Measurements from ENCODE around the gene BRD4.

Gene BRD4

DNA sequence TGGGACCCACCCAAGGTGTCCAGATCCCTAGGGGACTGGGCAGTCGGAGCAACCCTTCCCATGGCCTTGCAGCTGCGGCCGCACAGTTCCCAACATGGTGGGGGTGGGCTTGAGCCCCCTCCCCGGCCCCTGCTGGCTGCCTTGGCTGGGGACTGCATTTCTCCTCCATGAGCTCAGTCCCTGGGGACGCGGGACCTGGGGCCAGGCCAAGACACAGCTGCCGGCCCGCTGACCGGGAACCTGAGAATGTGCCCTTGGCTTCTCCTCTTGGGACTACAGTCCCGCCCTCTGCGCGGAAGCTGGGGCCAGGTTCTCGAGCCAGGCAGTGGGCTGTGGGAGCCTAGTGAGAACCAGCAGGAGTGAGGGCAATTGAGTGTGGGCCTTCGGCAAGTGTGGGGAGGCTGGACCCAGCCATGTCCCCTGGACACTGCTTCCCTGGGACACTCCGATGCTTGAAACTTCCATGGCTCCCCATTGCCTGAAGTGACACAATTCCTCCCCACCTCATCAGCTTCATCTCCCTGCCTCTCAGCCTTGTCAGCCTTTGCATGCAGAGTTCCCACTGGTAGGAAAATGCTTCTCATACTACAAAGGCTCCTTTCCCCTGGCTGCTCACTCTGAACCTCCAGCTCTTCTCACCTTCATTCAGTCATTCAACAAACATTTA, 118.5 kb downstream of the BRD4 start:
- in situ Hi-C loops (cut with MboI; ENCODE audit: low pct_unique_long_range_greater_than_20kb, low sequenced_read_pairs) = no loop called here
- DNase-seq = no peak

DNA sequence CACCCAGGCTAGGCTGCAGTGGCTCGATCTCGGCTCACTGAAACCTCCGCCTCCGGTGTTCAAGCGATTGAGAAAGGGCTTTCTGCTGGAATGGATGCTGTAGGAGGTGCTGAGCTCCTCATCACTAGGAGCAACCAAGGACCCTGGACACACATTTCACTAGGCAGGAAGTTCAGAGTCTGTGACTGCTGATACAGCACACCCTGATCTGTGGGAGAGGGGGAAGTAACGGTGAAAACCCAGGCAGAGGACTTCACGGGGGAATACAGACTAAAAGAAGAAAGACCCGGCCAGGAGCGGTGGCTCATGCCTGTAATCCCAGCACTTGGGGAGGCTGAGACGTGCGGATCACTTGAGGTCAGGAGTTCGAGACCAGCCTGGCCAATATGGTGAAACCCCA, 119.6 kb downstream of the BRD4 start:
- in situ Hi-C loops (cut with MboI; ENCODE audit: low pct_unique_long_range_greater_than_20kb, low sequenced_read_pairs) = no loop called here
- DNase-seq = no peak

- peak; percentile 57 for DNase-seq
Measured at GRCh38 chr19:15210323-15210781, 122.0 kb downstream of the BRD4 start.

GRCh38 chr19:15201374-15202023, 130.8 kb downstream of the BRD4 start:
- in situ Hi-C loops (cut with MboI; ENCODE audit: low pct_unique_long_range_greater_than_20kb, low sequenced_read_pairs) = no loop called here

More at GRCh38 chr19:15210323-15210781, 122.0 kb downstream of the BRD4 start:
- in situ Hi-C loops (cut with MboI; ENCODE audit: low pct_unique_long_range_greater_than_20kb, low sequenced_read_pairs) = no loop called here

DNA sequence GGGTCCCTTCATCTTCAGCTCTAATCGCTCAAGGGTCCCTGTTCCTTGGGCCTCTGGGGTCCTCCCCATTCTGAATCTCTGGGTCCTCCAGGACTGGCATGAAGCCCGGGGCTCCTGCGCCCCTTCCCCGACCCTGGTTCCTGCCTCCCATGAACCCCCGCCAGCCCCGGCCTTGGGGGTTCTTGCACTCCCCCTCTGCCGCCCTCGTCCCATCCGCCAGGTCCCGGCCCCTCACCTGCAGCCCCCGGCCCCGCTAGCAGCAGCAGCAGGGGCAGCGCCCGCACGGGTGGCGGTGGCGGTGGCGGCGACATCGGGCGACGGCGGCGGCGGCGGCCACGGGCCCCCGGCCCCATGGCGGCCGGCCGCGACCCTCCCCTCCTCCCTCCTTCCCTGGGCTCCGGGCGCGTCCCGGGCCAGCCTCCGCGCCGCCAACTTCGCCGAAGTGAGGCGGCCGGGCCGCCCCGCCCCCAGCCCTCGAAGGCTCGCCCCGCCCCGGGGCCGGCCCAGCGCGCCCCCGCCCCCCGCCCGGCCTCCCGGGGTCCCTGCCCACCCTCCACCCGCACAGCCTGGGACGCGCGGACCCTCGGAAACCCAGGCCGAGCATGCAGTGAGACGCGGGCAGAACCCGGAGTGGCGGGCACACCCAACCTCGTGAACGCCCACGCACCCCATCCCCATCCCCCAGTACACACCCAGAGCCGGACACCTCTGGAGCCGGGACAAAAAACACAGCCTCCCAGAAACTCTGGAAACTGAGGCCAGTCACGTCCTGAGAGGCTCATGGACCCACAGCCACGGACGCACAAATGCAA, 131.6 kb downstream of the BRD4 start, which contains the start of gene NOTCH3:
NOTCH3 (minus strand) TSS at position 443 of the 812 bp plus-strand sequence; CDS start at position 353, 90 bp downstream.
- in situ Hi-C loops (cut with MboI; ENCODE audit: low pct_unique_long_range_greater_than_20kb, low sequenced_read_pairs) = no loop called here
- DNase-seq = no peak

More at GRCh38 chr19:15201374-15202023, 130.8 kb downstream of the BRD4 start:
- no peak for DNase-seq

- in situ Hi-C loops (cut with MboI; ENCODE audit: low pct_unique_long_range_greater_than_20kb, low sequenced_read_pairs) = no loop called here
- DNase-seq = no peak
Measured at GRCh38 chr19:15199661-15200552, 132.4 kb downstream of the BRD4 start.

DNA sequence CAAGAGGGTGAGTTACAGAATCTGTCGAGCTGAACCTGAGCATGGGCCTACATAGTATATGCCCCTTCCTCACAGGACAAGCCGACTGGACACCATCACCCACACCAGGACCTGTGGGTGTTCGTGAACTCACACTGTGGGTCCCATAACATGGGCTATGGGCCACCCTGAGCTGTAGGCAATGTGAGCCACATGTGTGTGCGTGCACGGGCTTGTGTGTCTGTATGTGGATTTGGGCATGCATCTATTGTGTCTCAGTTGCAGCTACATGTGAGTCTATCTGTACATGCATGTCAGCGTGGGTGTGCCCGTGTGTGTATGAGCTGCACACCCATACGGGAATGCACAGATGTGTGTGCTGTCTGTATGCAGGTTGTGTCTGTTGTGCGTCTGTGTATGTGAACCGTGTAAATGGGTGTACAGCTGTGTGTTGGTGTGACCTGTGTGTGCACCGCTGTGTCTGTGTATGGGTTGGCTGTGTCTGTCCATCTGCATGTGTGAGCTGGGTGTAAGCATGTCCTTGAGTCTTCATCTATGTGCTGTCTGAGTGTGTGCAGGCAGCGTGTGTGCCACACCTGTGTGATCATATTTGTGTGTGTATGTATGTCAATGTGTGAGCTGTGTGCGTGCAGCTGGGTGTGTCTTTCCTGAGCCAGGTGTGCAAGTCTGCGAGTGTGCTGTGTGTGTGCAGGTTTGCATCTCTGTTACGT, 133.2 kb downstream of the BRD4 start:
- DNase-seq = no peak
- in situ Hi-C loops (cut with MboI; ENCODE audit: low pct_unique_long_range_greater_than_20kb, low sequenced_read_pairs) = no loop called here

DNA sequence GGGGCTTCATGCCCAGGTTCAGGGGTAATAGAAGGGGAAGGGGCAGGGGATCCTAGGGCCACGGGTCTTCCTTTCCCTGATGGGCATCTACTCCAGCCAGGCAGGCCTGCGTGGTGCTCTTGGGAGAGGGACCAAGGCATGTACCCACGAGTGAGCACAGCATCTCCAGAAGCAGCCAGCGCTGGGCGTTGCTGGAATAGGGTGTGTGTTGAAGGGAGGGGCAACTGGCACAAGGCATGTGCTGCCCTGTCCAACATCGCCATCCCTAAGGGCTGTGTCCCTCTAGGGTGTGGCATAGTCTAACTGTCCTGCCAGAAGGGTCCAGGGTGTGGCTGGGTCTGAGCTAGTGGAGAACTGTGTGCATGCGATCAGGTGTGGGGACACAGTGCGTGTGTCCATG, 134.4 kb downstream of the BRD4 start:
- DNase-seq = no peak
- in situ Hi-C loops (cut with MboI; ENCODE audit: low pct_unique_long_range_greater_than_20kb, low sequenced_read_pairs) = no loop called here

GRCh38 chr19:15197275-15197941, 134.9 kb downstream of the BRD4 start:
- in situ Hi-C loops (cut with MboI; ENCODE audit: low pct_unique_long_range_greater_than_20kb, low sequenced_read_pairs) = no loop called here
- DNase-seq = no peak

- DNase-seq = no peak
- in situ Hi-C loops (cut with MboI; ENCODE audit: low pct_unique_long_range_greater_than_20kb, low sequenced_read_pairs) = no loop called here
Measured at GRCh38 chr19:15196360-15197005, 135.9 kb downstream of the BRD4 start.

GRCh38 chr19:15195371-15196334, 136.7 kb downstream of the BRD4 start:
- in situ Hi-C loops (cut with MboI; ENCODE audit: low pct_unique_long_range_greater_than_20kb, low sequenced_read_pairs) = no loop called here
- DNase-seq = no peak

DNA sequence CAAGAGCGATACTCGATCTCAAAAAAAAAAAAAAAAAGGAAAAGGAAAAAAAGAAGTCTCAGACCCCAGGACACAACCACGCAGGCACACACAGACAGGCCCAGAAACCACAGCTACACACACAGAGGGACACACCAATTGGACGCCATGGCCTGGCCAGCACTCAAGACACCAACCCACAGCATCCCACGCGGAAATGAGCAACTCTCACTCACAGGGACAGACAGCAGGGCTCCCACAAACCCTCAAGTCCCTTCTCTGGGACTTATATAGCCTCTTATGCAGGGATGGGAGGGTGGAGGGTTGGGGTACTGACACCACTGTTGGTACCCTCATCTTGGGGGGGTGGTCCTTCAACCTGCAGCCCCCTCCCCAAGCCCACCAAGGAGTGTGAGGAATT, 137.4 kb downstream of the BRD4 start:
- no peak for DNase-seq
- in situ Hi-C loops (cut with MboI; ENCODE audit: low pct_unique_long_range_greater_than_20kb, low sequenced_read_pairs) = no loop called here

DNA sequence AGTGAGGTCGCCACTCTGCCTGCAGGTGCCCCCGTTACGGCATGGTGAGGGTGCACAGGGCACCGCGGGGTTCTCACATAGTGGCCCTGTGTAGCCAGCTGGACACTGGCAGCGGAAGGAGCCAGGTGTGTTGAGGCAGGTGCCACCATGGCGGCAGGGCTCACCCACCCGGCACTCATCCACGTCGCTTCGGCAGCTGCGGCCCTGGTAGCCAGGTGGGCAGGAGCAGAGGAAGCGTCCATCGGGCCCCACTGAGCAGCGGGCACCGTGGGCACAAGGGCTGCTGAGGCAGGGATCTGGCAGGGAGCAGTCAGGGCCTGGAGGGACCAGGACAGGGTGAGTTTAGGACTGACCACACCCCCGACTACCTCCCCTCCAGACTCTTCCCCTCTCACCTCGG, 140.4 kb downstream of the BRD4 start:
- no peak for DNase-seq

DNA sequence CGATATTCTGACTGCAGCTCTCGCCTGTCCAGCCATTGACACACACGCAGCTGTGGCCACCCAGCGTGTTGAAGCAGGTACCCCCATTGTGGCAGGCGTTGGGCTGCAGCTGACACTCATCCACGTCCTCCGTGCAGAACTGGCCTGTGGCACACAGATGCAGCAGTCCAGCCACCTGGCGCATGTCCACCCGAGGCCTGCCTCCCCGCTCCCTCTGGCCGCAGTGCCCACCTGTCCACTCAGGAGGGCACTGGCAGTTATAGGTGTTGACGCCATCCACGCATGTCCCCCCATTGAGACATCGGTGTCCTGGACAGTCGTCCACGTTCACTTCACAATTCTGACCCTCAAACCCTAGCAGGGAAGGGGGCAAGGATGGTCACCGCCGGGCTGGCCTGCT, 140.8 kb downstream of the BRD4 start:
- in situ Hi-C loops (cut with MboI; ENCODE audit: low pct_unique_long_range_greater_than_20kb, low sequenced_read_pairs) = no loop called here
- DNase-seq = no peak

More for the DNA sequence above, 140.4 kb downstream of the BRD4 start:
- in situ Hi-C loops (cut with MboI; ENCODE audit: low pct_unique_long_range_greater_than_20kb, low sequenced_read_pairs) = no loop called here

DNA sequence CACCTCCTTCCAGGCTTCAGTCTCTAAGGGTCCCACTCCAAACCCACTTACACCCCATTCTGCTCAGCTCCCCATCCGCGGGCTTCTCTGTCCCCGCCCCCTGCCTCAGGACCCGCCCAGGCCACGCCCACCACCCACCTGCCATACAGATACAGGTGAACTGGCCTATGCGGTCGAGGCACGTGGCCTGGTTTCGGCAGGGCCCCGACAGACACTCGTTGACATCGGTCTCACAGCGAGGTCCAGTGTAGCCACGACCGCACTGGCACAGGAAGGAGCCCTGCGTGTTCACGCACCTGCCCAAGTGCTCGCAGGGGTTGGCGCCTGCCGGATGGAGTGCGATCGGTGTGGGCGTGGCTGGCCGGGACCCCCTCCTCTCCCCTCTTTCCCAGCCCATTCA, 143.5 kb downstream of the BRD4 start:
- in situ Hi-C loops (cut with MboI; ENCODE audit: low pct_unique_long_range_greater_than_20kb, low sequenced_read_pairs) = no loop called here
- no peak for DNase-seq

All from KBM-7 (cell line).